DMS114 treated with DMSO at 0.1 percent for 48 hours (cell line): ENCODE measurements around the gene KREMEN1.

Source experiments
- DNase-seq: peaks from one replicate; lab custom pipeline; 2025; ENCODE audit not compliant: unreplicated experiment; lab: John Stamatoyannopoulos, UW

The KREMEN1 gene

GRCh38 chr22:29048822-29049654 is 23.8 kb upstream of the KREMEN1 start:
- no peak for DNase-seq

- DNase-seq, result no peak
Measured at GRCh38 chr22:29049655-29050263, 23.1 kb upstream of the KREMEN1 start.

- DNase-seq, result no peak
Measured at GRCh38 chr22:29050457-29050856, 22.4 kb upstream of the KREMEN1 start.

- no peak for DNase-seq
Measured at GRCh38 chr22:29053048-29053702, 19.7 kb upstream of the KREMEN1 start.

- no peak for DNase-seq
Measured at GRCh38 chr22:29054251-29054767, 18.5 kb upstream of the KREMEN1 start.

- DNase-seq, result no peak
Measured at GRCh38 chr22:29055192-29055830, 17.5 kb upstream of the KREMEN1 start.

GRCh38 chr22:29056472-29056871 is 16.4 kb upstream of the KREMEN1 start:
- DNase-seq, result no peak

GRCh38 chr22:29060251-29060869 is 12.5 kb upstream of the KREMEN1 start:
- DNase-seq, result no peak

- no peak for DNase-seq
Measured at GRCh38 chr22:29060931-29061330, 11.9 kb upstream of the KREMEN1 start.

GRCh38 chr22:29061773-29062172 is 11.1 kb upstream of the KREMEN1 start, which contains the start of gene C22orf31:
C22orf31 (minus strand) TSS chr22:29061831; CDS start chr22:29061792, 39 bp downstream.
- no peak for DNase-seq

- no peak for DNase-seq
Measured at GRCh38 chr22:29062286-29062821, 10.5 kb upstream of the KREMEN1 start.

GRCh38 chr22:29065468-29066190 is 7.2 kb upstream of the KREMEN1 start:
- DNase-seq, result no peak

- DNase-seq, result no peak
Measured at GRCh38 chr22:29069463-29069862, 3.4 kb upstream of the KREMEN1 start.

- no peak for DNase-seq
Measured at GRCh38 chr22:29070490-29070889, 2.3 kb upstream of the KREMEN1 start.

- no peak for DNase-seq
Measured at GRCh38 chr22:29071261-29072045, 1.4 kb upstream of the KREMEN1 start.

- DNase-seq, result peak; percentile 33
Measured at GRCh38 chr22:29072193-29072978, 449 bp upstream of the KREMEN1 start.

GRCh38 chr22:29073618-29074275 is 912 bp downstream of the KREMEN1 start:
- DNase-seq, result no peak

GRCh38 chr22:29074276-29074772 is 1.5 kb downstream of the KREMEN1 start:
- no peak for DNase-seq
